Amniotic stem cell (primary cell): Measurements from ENCODE around the gene MUSK.
A peak's percentile ranks its signal among the peaks of the same experiment; 100 is the strongest.
"Not testable (repeated sequence)": the region's sequence is repeated elsewhere in the genome, so short reads cannot be mapped to it uniquely, and the experiment has no call there.

Experiments
- DNase-seq: peaks from one replicate; lab custom pipeline; 2025; lab: John Stamatoyannopoulos, UW

MUSK gene

DNA sequence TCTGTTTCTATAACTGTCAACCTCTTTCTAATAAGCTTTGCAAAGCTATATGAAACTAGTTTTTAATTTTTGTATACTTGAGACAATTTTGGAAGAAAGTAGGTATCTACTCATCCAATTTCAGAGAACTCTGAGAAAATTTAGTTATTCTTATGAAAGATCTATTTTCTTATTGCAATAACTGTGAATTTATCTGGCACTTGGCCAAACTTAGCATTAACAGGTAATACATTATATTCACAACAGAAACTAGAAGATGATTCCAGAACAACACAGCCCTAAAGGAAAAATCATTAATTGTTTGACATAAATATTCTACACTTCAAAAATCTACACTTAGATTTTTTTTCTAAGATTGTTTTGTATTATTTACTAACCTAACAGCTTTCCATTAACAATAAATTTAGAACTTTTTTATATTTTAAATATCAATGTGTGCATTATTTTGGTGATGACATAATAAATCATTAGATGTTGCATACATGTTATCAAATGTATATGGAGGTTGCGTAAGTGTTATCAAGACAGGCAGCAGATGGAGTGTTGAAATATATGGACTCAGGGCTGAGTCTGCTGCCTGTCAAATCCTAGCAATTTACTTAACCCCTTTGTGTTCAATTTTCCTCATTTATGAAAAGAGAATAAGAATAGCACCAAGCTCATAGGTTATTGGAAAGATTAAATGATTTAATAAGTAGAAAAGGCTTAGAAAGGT is 141.8 kb downstream of the MUSK start:
- DNase-seq = no peak

DNA sequence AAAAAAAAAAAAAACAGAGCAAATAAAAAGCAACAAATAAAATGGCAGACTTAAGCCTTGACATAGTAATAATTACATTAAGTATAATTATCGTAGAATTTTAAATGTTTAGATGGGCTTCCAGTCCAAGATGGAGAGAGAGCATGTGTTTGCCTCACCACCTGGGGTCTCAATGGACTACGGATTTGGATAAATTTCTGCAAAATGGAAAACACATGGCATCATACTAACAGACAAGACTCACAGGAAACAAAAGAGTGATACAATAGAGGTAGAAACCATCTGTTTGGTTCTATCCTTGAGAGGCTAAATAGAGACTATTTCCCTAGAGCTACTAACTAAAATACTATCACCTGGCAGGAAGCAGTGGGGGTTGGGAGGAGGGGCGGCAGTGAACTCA is 144.3 kb downstream of the MUSK start:
- DNase-seq = no peak

DNA sequence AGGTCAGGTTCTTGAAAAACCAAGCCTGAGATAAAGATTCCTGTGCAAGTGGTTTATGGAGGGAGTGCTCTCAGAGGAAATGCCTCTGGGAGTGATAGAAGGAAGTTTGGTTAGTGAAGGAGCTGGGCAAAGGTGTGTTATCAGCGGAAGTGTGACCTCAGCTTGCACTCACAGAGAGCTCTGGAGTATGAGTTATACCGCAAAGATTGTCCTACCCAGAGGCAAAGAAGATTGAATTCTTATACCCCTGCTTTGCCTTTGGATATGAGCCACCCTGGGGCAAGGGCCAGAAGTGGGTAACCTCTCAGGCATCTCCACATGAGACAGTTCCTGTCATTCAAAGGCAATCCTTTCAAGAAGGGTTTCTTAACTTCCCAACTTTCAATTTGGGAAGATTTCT is 145.6 kb downstream of the MUSK start:
- DNase-seq = no peak

DNA sequence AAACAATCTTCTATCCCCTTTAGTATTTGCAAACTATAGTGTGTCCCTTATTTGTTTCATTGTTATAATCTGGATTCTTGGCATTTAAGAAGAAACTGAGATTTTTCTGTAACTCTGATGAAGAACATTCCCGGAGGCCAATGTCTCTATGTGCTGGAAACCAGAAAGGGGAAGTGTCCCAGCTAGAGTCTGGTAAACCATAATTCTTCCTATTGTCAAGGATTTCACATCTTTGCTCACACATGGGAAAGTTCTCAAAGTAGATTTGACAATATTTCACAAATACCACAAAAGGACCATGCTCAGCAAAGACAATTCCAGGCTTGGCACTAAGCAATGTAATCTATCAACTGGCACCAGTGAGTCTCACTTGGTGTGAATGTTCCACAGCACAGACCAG is 146.8 kb downstream of the MUSK start:
- no peak for DNase-seq

DNA sequence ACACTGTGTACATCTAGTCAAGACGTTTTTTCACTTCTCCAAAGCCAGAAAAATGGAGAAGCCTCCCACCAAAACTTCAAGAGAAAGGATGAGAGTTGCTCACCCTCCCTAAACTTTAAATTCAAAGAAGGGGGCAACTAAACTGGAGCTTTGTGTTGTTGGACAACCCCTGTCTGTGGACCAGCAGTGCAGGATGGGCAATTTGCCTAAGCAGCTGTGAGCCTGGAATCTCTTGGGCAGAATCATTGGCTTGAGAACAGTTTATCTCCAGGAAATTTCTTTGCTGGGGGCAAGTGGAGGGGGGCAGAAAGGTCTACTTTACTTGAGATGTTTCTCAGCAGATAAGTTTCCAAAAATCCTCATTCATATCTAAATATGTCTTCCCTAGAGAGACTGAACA is 151.8 kb downstream of the MUSK start:
- no peak for DNase-seq

DNA sequence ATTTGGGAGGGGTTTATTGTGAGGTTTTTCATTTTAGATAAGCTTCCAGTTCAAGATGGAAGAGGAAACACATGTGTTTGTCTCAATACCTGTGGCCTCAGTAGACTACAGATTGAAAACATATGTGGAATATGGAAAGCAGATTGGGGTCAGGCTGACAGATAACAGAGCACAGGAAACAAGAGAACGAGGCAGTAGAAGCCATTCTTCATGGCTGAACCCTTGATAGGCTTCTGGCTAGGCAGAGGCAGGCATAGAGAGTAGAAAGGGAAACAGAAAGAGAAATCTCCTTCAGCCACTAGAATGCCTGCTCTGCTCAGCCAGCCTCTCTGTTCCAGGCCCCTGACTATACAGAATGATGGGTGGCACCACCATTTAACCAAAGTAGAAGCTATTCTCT is 152.5 kb downstream of the MUSK start:
- DNase-seq = no peak

DNA sequence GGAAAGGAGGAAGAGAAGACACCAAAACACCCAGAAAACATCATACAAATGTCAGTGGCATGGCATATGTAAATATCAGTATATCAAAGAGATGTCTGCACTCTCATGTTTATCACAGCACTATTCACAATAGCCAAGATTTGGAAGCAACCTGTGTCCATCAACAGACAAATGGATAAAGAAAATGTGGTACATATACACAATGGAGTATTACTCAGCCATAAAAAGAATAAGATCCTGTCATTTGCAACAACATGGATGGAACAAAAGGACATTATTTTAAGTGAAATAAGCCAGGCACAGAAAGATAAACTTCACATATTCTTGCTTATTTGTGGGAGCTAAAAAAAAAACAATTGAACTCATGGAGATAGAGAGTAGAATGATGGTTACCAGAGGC is 156.5 kb downstream of the MUSK start:
- not testable (repeated sequence) for DNase-seq

DNA sequence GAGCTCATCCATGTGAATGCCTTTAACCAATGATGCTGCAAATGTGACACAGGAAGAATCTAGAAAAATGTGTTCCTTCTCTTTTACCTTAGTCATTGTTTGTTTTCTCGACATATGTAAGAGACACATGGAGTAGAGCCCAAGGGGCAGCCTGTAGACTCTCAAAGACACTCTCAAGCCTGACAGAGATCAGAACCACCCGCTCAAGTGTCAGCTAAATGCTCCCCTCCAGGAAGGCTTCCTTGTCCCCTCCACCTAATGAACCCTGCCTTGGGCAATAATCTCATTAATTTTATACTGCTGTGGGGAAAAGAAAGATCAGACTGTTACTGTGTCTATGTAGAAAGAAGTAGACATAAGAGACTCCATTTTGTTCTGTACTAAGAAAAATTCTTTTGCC is 157.4 kb downstream of the MUSK start:
- DNase-seq = no peak

DNA sequence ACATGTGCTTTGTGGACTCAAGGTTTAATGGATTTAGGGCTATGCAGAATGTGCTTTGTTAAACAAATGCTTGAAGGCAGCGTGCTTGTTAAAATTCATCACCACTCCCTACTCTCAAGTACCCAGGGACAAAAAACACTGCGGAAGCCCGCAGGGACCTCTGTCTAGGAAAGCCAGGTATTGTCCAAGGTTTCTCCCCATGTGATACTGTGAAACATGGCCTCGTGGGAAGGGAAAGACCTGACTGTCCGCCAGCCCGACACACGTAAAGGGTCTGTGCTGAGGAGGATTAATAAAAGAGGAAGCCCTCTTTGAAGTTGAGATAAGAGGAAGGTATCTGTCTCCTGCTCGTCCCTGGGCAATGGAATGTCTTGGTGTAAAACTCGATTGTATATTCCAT is 157.8 kb downstream of the MUSK start:
- DNase-seq = not testable (repeated sequence)

DNA sequence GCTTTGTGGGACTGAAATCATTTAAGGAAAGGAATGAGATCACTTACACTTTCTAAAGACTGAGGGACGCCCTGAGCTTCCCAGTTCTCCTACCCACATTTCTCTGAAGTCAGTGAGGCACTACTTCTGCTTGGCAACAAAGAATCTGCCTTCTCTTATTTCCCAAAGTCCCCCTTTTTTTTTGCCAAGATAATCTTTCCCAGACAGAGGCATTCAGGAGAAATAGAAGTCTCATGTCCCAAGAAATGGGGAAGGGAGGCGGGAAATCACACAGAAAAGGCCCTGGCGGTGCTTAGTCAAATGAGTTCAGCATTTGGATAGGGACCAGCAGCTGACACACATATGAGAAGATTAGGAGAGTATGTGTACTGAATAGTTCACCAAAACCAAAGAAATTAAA is 159.7 kb downstream of the MUSK start:
- peak; percentile 51 for DNase-seq

DNA sequence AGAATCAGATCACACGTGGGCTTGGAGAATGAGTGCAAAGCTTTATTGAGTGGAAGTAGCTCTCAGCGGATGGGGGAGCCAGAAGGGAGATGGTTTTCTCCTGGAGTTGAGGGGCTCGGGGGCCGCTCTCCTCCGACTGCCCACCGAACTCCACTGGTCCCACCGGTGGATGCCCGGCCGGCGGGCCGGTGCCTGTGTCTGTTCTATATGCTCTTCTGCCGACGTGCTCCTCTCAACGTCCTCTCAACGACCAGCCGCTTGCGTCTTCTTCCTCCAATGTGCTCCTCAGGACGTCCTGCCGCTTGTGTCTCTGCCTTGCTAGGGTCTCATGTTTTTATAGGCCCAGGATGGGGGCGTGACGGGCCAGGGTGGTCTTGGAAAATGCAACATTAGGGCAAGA is 161.9 kb downstream of the MUSK start:
- DNase-seq = no peak

DNA sequence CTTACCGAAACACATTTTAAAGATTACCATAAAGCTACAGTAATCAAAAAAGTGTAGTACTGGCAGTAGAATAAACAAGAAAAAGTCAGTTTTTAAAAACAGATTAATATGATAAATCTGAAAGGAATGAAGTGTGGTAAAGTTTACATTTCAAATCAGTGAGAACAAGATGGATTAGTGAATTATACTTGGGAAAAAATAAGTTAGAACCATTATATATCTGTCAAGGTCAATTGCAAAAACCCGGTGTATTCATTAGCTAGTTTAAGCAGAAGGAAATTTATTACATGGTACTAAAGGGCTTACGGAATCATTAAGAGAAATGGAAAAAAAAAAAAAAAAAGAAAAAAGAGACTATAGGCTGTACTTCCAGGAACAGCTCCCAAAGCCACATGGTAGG is 164.3 kb downstream of the MUSK start:
- DNase-seq = no peak

DNA sequence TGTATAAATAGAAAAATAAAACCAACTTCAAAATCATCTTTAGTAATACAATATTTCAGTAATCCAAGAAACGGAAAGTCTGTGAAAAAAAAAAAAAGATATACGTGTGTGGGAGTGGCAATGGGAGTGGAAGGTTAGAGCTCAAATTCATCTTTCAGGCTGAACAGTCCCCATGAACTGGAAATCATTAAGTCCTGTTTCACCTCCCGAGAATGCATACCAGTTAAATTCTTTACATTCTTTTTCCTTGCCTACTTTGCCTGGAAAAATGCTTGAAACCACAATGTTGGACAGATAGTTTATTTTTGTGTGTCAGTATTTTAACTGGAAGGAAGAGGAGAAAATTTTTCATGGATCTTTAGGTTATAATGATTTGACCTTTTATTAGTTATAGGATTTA is 166.8 kb downstream of the MUSK start:
- DNase-seq = peak; percentile 59

DNA sequence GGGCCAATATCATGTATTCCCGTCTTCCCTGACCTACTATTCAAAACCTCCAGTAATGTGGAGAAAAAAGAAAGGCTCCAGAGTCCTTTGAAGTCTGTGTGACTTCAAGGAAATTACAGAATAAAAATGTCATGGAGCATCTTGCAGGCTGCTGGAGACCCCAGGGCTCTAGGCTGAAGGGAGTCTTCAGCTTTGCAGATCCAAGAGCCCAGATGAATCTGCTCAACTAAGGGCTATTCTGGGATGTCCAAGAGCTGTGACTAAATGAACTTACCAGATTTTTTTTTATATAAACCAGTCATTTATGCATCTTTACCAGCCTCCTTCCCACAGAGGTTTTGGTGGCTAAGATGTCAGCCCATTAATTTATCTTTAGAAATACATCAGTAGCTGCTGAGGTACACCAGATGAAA is 167.3 kb downstream of the MUSK start:
- no peak for DNase-seq

DNA sequence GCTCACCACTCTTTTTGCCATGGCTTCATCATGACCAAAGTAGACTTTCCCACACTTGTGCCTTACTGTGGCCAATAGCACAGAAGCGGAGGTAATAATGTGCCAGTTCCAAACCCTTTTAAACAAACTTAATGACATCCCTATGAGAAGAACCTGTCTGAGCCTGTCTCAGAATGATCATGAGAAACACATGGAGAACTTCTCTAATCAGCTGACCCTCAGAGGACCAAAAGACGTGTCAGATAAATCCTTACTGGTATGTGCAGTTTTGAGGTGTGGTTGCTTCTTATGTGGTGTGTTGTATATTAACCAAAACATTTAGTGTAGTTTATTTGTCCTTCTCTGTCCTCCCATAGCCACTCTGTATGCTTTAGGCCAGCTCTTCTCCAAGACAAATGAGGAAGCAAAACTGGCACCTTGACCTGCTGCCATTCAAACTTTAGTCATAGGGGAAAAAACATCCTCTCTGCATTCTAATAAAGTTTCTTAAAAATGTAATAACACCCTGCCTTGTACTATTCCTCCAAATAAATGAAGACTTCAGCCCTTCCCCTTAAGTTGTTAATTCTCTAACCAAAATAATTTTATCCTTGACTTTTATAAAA is 168.9 kb downstream of the MUSK start:
- no peak for DNase-seq

DNA sequence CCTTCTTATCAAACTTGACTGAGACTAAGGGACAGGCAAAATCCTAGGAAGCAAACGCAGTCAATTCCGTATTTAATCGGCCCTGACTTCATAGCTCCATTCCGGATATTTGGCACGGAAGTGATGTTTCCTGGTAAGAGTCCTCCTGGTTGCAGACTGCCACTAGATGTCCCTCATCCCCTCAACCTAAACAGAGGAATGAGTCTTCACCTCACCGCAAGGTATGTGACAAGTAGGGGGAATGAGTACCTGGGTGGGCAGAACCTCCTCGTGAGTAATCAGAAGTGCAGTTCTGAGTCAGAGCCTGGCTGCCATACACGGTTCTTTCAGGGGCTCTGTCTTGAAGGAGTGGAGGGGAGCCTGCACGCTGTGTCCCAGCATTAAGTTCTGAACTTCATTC is 173.6 kb downstream of the MUSK start:
- DNase-seq = no peak

DNA sequence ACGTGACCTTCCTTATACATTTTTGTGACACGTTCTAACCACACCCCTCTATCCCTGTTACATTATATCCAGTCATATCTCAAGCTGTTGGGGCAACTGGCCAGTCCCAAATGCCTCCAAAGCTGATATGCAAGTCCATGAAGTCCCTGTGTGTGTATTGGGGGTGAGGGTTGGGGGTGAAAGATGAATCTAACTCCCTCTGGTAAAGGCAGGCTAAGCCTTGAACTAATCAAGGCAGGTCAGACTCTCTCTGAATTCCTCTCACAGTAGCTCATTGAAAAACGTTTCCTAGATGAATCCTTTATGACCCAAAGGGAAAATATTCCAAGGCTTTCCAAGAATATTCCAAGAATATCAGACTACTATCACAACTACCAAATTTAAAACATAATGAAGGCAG is 174.4 kb downstream of the MUSK start:
- no peak for DNase-seq

DNA sequence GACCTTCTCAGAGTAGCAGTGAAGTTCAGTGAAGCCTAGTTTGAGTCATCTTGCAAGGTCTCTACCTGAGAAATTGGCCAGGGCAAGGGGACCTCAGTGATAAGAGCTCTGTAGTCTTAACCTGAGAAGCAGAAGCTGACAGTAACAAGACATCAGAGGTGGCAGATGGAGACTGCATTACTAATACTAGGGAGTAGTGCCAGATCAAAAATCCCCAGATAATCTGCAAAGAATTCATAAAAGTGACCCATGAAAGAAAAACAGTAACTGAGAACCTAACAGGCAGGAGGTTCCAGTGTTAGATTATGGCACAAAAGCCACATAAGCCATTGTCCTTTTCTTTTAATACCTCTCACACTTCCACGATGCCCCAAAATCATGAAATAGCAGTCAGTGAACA is 175.5 kb downstream of the MUSK start:
- no peak for DNase-seq

DNA sequence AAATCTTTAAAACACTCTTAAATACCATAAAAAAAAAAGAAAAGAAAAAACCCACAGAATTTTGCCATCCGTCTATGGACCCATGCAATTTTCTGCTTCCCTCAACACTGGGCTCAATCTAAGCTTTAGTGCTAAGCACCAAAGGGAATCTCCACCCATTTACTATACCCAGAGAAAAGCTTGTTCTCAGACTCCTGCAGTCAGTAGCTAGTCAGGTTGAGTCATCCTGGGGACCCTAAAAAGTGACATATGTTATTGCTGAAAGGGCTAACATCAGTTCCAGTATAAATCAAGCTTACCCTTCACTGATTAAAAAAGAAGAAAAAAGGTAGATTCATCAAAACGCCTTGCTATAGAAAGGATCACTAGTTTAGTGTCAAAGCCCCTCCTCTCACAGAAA is 177.6 kb downstream of the MUSK start:
- DNase-seq = no peak

DNA sequence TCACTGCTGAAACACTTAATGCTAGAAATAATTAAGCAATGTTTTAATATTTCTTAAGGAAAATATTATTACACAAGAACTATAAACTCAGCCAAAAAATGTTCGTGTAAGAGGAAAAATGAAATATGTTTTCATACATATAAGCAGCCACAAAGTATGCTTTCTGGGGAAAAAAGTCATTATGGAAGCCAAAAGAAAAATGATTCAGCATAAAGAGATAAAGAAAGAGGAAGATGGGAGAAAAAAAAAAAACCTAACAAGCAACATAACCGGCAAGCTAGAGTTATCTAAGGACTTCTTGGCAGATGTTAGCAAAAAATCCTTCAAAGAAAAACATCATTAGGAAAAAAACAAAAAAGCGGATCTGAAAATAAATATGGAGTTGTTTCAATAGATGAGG is 179.1 kb downstream of the MUSK start:
- DNase-seq = no peak

DNA sequence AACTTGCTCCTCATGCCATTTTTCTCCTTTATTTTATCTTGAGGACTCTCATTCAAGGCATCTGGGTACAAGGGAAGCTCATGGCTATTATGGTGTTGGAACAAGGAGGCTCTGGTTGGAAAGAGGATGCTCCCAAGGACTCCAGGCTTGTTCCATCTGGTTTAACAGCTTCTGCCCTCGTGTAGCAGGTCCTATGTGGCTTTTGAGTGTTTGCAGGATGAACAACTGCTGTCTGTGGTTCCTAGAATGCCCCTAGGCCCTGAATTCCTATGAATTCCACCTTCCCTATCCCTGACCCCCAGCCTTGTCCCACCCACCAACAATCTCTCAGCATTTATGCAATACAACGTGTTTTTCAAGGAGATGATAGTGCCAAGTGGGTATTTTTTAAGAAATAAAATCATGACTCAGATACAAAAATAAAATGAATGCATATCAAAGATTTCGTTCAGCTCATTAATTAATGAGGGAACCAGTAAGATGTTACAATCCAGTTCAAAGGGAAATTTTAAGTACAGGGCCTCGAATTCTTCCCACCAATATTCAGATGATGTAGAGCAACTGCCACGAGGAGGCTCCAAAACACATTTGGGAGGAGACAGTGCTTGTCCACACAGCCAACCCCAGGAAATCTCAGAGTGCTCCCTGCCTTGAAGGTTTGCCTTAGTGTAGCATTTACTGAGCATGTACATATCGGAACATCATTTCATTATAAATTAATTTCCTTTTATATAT is 182.0 kb downstream of the MUSK start:
- no peak for DNase-seq
